Suprapubic skin (tissue), 4 donors: Measurements from ENCODE around the gene ARHGEF25. TPM values are rescaled to one million over a fixed set of nuclear protein-coding genes. Genes with fewer than 3 reads are reported as not detected.

Experiments used
- DNase-seq, 2 donors: peaks; one replicate each; pipeline ENCODE4 v3.0.0-alpha.2; 2019; ENCODE audit warnings: low spot score in 2 of 2
- H3K27ac ChIP-seq: fragments of 200-600 bp; sonication (generic); one replicate; pipeline ENCODE4 v1.5.1; 2019
- H3K27me3 ChIP-seq: fragments of 200-600 bp; sonication (generic); one replicate; pipeline ENCODE4 v1.5.1; 2019
- H3K36me3 ChIP-seq: fragments of 200-600 bp; sonication (generic); one replicate; pipeline ENCODE4 v1.5.1; 2019
- H3K4me1 ChIP-seq: fragments of 200-600 bp; sonication (generic); one replicate; pipeline ENCODE4 v1.5.1; 2019
- H3K4me3 ChIP-seq: fragments of 200-600 bp; sonication (generic); one replicate; pipeline ENCODE4 v1.5.1; 2019; ENCODE audit warnings: mild to moderate bottlenecking
- H3K9me3 ChIP-seq: fragments of 200-600 bp; sonication (generic); one replicate; pipeline ENCODE4 v1.5.1; 2019
- EP300 ChIP-seq: sonication (generic); formaldehyde crosslinking; IDR thresholded peaks from one replicate; pipeline ENCODE4 v1.6.1; 2017; ENCODE audit warnings: antibody characterized with exemption
- POLR2A ChIP-seq, 2 donors: fragments of 450-650 bp; IDR thresholded peaks; one replicate each; pipeline ENCODE4 v1.6.1; 2017; ENCODE audit warnings: antibody characterized with exemption in 2 of 2, mild to moderate bottlenecking in 2 of 2, moderate library complexity in 2 of 2
- POLR2AphosphoS5 ChIP-seq, 3 donors: sonication (generic); formaldehyde crosslinking; IDR thresholded peaks; one replicate each; pipeline ENCODE4 v1.6.1; 2017; ENCODE audit warnings: antibody characterized with exemption in 3 of 3
- WGBS: methylation state at CpG from one replicate; pipeline ENCODE4 v1.1.5; 2018; 5-methylcytosine and 5-hydroxymethylcytosine counted together
- total RNA-seq, 4 donors: library from RNA; depleted of rRNA; stranded (reverse); fragments of >200 nt; gene quantifications; one replicate each; pipeline ENCODE4 v1.1.0, GENCODE V29; 2016
- TF ChIP-seq, protein P1 (sequence below), 2 donors: fragments of 200-600 bp in 1 of 2; fragments of 450-650 bp in 1 of 2; sonication (generic) in 1 of 2; IDR thresholded peaks; one replicate each; pipeline ENCODE4 v1.5.1; 2016 to 2019; ENCODE audit warnings: antibody characterized with exemption in 2 of 2, mild to moderate bottlenecking in 1 of 2, moderate library complexity in 1 of 2

The ARHGEF25 gene
- total RNA-seq, 4 donors from 2014 or later: 4.0 to 13.3 (median 7.9) TPM

GRCh38 chr12:57576613-57577160, 34.5 kb upstream of the ARHGEF25 start:
- WGBS: 63% methylated on average over 9 of the region's 9 CpGs
- H3K9me3 ChIP-seq: no peaks in the 10 kb centered on the region
- no peaks in the 10 kb centered on the region for H3K36me3 ChIP-seq
- no peaks in the 10 kb centered on the region for H3K4me1 ChIP-seq
- H3K4me3 ChIP-seq: no peak overlapping the region
- DNase-seq: no peak
- H3K27me3 ChIP-seq: peaks cover 4% of the 10 kb centered on the region
- TF ChIP-seq EP300 (no peak), POLR2A (IDR thresholded peaks at IDR 0.05) (no peak), POLR2AphosphoS5 (IDR thresholded peaks at IDR 0.05) (no peak)
- TF ChIP-seq, protein P1, sequence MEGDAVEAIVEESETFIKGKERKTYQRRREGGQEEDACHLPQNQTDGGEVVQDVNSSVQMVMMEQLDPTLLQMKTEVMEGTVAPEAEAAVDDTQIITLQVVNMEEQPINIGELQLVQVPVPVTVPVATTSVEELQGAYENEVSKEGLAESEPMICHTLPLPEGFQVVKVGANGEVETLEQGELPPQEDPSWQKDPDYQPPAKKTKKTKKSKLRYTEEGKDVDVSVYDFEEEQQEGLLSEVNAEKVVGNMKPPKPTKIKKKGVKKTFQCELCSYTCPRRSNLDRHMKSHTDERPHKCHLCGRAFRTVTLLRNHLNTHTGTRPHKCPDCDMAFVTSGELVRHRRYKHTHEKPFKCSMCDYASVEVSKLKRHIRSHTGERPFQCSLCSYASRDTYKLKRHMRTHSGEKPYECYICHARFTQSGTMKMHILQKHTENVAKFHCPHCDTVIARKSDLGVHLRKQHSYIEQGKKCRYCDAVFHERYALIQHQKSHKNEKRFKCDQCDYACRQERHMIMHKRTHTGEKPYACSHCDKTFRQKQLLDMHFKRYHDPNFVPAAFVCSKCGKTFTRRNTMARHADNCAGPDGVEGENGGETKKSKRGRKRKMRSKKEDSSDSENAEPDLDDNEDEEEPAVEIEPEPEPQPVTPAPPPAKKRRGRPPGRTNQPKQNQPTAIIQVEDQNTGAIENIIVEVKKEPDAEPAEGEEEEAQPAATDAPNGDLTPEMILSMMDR (IDR thresholded peaks at IDR 0.05): no peak
- no peak overlapping the region for H3K27ac ChIP-seq

DNA sequence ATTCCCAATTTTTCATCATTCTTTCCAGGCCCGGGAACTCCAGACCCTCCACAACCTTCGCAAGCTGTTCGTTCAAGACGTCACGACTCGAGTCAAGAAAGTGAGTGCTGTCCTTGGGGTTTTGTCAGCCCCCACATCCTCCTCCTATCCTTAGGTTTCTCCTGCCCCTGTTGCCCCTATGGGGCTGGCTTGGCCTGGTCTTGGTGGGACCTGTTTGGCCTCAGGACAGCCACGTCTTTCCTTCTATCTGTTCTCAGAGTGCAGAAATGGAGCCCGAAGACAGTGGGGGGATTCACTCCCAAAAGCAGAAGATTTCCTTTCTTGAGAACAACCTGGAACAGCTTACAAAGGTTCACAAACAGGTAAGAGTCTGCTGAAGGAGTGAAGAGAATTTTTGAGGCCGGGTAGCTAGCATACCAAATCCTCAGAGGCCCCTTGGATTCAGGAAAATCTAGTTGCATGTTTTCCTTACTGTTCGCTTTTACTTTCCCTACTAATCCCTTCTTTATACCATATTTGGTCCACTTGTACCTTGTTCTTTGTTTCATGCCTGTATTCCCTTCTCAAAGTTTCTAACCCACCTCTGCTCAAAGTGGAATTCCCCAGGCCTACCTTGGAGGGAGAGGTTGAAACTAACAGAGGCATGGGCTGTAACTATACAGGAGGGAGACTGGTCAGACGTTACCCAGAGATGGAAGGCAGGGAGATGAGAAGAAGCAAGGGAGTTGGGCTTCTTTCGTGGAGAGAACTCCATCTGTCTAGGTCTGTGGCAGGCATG, 33.1 kb upstream of the ARHGEF25 start:
- H3K4me1 ChIP-seq: no peaks in the 10 kb centered on the region
- H3K36me3 ChIP-seq: no peaks in the 10 kb centered on the region
- no peak overlapping the region for H3K4me3 ChIP-seq
- DNase-seq: no peak
- H3K27ac ChIP-seq: no peak overlapping the region
- TF ChIP-seq POLR2A (IDR thresholded peaks at IDR 0.05): no peak
- TF ChIP-seq EP300: no peak
- peaks cover 5% of the 10 kb centered on the region for H3K27me3 ChIP-seq
- H3K9me3 ChIP-seq: no peaks in the 10 kb centered on the region
- 91% methylated on average over 12 of the region's 12 CpGs for WGBS

DNA sequence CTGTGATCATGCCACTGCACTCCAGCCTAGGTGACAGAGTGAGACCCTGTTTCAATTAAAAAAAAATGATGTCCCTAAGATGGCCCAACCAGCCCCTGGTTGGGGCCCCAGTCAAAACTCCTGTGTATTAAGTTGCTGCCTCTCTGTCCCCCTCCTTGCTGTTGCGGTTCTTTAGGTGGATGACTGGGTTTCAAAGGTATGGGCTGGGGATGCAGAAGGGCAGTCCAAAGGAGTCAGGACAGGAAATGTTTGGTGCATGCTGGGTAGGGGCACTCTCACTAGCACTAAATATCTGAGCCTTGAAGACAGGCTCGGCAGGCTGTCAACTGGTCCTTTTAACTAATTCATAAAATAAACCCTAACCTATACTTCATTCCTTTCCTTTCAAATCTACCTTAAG, 32.2 kb upstream of the ARHGEF25 start:
- Histone ChIP-seq H3K36me3 (no peaks in the 10 kb centered on the region), H3K27ac (no peak overlapping the region), H3K4me1 (no peaks in the 10 kb centered on the region), H3K9me3 (no peaks in the 10 kb centered on the region), H3K27me3 (peaks cover 5% of the 10 kb centered on the region), H3K4me3 (no peak overlapping the region)
- 92% methylated on average over 2 of the region's 2 CpGs for WGBS
- DNase-seq: no peak
- TF ChIP-seq, protein P1 (IDR thresholded peaks at IDR 0.05): no peak
- TF ChIP-seq POLR2AphosphoS5 (IDR thresholded peaks at IDR 0.05) (no peak), EP300 (no peak), POLR2A (IDR thresholded peaks at IDR 0.05) (no peak)

GRCh38 chr12:57579677-57580465, 31.4 kb upstream of the ARHGEF25 start:
- Histone ChIP-seq H3K9me3 (no peaks in the 10 kb centered on the region), H3K27me3 (peaks cover 5% of the 10 kb centered on the region), H3K36me3 (no peaks in the 10 kb centered on the region), H3K4me3 (no peak overlapping the region), H3K4me1 (no peaks in the 10 kb centered on the region), H3K27ac (no peak overlapping the region)
- WGBS: 92% methylated on average over 8 of the region's 8 CpGs
- TF ChIP-seq, protein P1 (IDR thresholded peaks at IDR 0.05): no peak
- TF ChIP-seq POLR2A (IDR thresholded peaks at IDR 0.05): no peak
- no peak for TF ChIP-seq EP300
- no peak for TF ChIP-seq POLR2AphosphoS5 (IDR thresholded peaks at IDR 0.05)
- no peak for DNase-seq

- 83% methylated on average over 4 of the region's 4 CpGs for WGBS
- no peaks in the 10 kb centered on the region for H3K4me1 ChIP-seq
- peaks cover 5% of the 10 kb centered on the region for H3K27me3 ChIP-seq
- TF ChIP-seq POLR2A (IDR thresholded peaks at IDR 0.05) (no peak), EP300 (no peak), POLR2AphosphoS5 (IDR thresholded peaks at IDR 0.05) (no peak)
- TF ChIP-seq, protein P1 (IDR thresholded peaks at IDR 0.05): no peak
- no peak overlapping the region for H3K4me3 ChIP-seq
- H3K36me3 ChIP-seq: no peaks in the 10 kb centered on the region
- no peaks in the 10 kb centered on the region for H3K9me3 ChIP-seq
- no peak for DNase-seq
- no peak overlapping the region for H3K27ac ChIP-seq
Observed at GRCh38 chr12:57580466-57580795, 30.8 kb upstream of the ARHGEF25 start.
